IPS DF 6.9 (cell line): ENCODE data around the gene PPP6R1.
"Not testable (repeated sequence)": the region's sequence is repeated elsewhere in the genome, so short reads cannot be mapped to it uniquely, and the experiment has no call there.

ENCODE experiments used
- DNase-seq: peaks from one replicate; pipeline ENCODE4 v3.0.0-alpha.2; 2013; ENCODE audit warnings: low read depth, low spot score
- H3K27ac ChIP-seq: one replicate; pipeline ENCODE4 v1.5.1; 2013; ENCODE audit warnings: low read length, control low read depth
- H3K27me3 ChIP-seq: 2 replicates; pipeline ENCODE4 v1.6.1; 2013; ENCODE audit warnings: mild to moderate bottlenecking, low read length; ENCODE audit not compliant: control insufficient read depth, insufficient read depth
- H3K36me3 ChIP-seq: 2 replicates; pipeline ENCODE4 v1.6.1; 2013; ENCODE audit warnings: low read length; ENCODE audit not compliant: control insufficient read depth, insufficient read depth
- H3K4me1 ChIP-seq: 2 replicates; pipeline ENCODE4 v1.6.1; 2013; ENCODE audit warnings: low read length; ENCODE audit not compliant: control insufficient read depth, insufficient read depth
- H3K4me3 ChIP-seq: 2 replicates; pipeline ENCODE4 v1.5.1; 2013; ENCODE audit warnings: mild to moderate bottlenecking, low read length
- H3K9me3 ChIP-seq: 2 replicates; pipeline ENCODE4 v1.6.1; 2013; ENCODE audit warnings: low read length, inconsistent platforms; ENCODE audit not compliant: control insufficient read depth, insufficient read depth
- WGBS: extraction: QIAGEN DNeasy Blood & Tissue Kit; methylation state at CpG from one replicate; pipeline ENCODE4 v1.1.7; 2013; ENCODE audit warnings: mixed read lengths, missing lambda C conversion rate; ENCODE audit not compliant: insufficient read length, insufficient coverage; 5-methylcytosine and 5-hydroxymethylcytosine counted together

PPP6R1 gene

DNA sequence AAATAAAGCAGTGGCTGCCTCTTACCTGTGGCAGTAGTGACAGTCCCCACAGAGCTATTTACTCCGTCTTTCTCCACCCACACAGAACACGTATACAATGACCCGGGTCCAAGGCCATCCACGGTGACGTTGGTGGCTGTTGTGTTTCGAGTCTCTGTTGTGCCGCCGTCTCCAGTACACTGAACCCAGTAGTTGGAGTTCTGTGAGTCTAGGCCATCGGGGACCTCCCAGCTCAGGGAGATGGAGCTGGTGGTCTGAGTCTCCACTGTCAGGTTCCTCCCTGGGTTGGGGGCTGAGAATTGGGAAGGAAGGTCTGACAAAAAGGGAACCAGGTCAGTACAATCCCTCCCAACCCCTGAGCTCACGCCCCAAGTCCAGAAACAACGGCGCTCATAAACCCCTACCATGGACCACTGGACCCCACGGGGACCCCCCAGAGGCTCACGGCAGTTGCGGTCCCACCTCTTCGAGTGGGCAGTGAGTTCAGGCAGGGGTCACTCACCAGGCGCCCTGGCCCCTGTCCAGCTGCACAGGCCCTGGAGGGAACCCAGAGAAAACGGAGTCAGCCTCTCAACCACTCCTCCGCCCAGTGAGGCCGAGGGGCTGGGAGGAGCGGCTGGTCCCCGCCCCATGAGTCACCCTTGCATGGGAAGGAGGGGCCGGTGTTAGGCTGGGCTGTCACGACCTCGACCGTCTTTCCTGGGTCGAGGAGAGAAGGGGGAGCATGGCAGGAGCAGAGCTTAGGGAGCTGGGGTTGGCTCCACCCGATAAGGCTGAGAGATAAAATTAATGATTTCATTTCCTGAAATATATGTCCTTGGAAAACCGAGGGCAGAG, 51.9 kb downstream of the PPP6R1 start:
- DNase-seq = no peak
- Histone ChIP-seq H3K27ac (no peak overlapping the region), H3K4me1 (no peaks in the 10 kb centered on the region), H3K27me3 (no peaks in the 10 kb centered on the region), H3K4me3 (no peak overlapping the region), H3K36me3 (no peaks in the 10 kb centered on the region), H3K9me3 (no peaks in the 10 kb centered on the region)
- WGBS = no CpG with 5 or more reads among the region's 29 CpGs

DNA sequence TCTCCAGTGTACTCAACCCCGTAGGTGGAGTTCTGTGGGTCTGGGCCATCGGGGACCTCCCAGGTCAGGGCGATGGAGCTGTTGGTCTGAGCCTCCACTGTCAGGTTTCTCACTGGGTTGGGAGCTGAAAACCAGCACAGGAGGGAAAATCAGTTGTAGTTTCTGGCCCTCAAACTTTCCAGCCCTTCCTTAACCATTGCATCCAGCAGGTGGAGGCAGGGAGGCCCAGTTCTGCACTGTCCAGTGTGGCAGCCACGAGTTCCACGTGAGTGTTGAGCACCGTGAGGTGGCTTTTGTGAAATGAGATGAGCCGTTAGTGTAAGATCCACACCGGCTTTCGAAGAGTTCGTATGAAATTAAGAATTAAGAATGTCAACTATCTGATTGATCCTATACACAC, 56.6 kb downstream of the PPP6R1 start:
- WGBS = no CpG with 5 or more reads among the region's 10 CpGs
- not testable (repeated sequence) for H3K36me3 ChIP-seq, H3K9me3 ChIP-seq, H3K27ac ChIP-seq, H3K4me1 ChIP-seq, H3K27me3 ChIP-seq, DNase-seq, H3K4me3 ChIP-seq

DNA sequence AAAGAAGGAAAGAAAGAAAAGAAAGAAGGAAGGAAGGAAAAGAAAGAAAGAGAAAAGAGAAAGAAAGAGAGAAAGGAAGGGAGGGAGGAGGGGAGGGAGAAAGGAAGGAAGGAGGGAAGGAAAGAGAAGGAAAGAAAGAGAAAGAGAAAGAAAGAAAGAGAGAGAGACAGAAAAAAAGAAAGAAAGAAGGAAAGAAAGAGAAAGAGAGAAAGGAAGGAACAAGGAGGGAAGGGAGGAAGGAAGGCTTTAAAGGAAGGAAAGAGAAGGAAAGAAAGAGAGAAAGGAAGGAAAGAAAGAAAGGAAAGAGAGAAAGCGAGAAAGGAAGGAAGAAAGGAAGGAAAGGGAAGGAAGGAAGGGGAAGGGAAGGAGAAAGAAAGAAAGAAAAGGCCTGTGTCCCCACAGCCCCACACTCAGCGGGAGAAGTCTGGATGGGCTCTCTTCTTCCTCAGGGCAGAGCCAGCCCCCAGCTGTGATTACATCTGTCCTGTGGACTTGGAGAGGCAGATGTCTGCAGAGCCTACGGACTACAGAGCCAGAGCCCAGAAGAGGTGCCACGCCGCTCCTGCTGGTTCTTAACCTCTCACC, 59.1 kb downstream of the PPP6R1 start:
- no peaks in the 10 kb centered on the region for H3K36me3 ChIP-seq

DNA sequence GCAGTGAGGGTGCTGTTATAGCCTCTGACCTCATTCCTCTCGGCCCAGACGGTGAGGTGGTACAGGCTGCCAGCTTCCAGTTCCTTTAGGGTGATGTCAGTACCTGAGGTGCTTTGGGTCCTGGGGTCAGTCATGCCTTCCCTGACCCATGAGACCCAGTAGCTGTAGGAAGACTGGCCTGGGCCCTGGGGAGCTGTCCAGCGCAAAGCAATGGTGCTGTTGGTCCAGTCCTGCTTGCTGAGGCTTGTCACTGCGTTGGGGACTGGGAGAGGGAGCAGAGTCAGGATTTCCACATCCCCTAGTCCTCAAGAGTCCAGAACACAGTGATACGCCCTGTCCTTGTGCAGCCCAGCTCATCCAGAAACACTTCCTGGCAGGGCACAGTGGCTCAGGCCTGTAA, 60.2 kb downstream of the PPP6R1 start:
- WGBS = no CpG with 5 or more reads among the region's 5 CpGs
- Histone ChIP-seq H3K4me3 (no peak overlapping the region), H3K9me3 (no peaks in the 10 kb centered on the region), H3K4me1 (no peaks in the 10 kb centered on the region), H3K27me3 (no peaks in the 10 kb centered on the region), H3K36me3 (no peaks in the 10 kb centered on the region), H3K27ac (no peak overlapping the region)
- no peak for DNase-seq

More for the DNA sequence above, 59.1 kb downstream of the PPP6R1 start:
- Histone ChIP-seq H3K4me3 (no peak overlapping the region), H3K27ac (no peak overlapping the region), H3K4me1 (no peaks in the 10 kb centered on the region), H3K9me3 (no peaks in the 10 kb centered on the region), H3K27me3 (no peaks in the 10 kb centered on the region)
- no peak for DNase-seq
- 100% methylated on average over 1 of the region's 5 CpGs for WGBS

GRCh38 chr19:55197528-55197927, 61.3 kb downstream of the PPP6R1 start:
- H3K27ac ChIP-seq = no peak overlapping the region
- no CpG with 5 or more reads among the region's 4 CpGs for WGBS
- H3K4me1 ChIP-seq = no peaks in the 10 kb centered on the region
- no peaks in the 10 kb centered on the region for H3K36me3 ChIP-seq
- H3K27me3 ChIP-seq = no peaks in the 10 kb centered on the region
- H3K9me3 ChIP-seq = no peaks in the 10 kb centered on the region
- no peak overlapping the region for H3K4me3 ChIP-seq
- DNase-seq = no peak

GRCh38 chr19:55196803-55197202, 62.0 kb downstream of the PPP6R1 start:
- H3K9me3 ChIP-seq = no peaks in the 10 kb centered on the region
- H3K4me1 ChIP-seq = no peaks in the 10 kb centered on the region
- 100% methylated on average over 1 of the region's 10 CpGs for WGBS
- no peaks in the 10 kb centered on the region for H3K36me3 ChIP-seq
- H3K27ac ChIP-seq = no peak overlapping the region
- H3K4me3 ChIP-seq = no peak overlapping the region
- DNase-seq = no peak
- H3K27me3 ChIP-seq = no peaks in the 10 kb centered on the region

DNA sequence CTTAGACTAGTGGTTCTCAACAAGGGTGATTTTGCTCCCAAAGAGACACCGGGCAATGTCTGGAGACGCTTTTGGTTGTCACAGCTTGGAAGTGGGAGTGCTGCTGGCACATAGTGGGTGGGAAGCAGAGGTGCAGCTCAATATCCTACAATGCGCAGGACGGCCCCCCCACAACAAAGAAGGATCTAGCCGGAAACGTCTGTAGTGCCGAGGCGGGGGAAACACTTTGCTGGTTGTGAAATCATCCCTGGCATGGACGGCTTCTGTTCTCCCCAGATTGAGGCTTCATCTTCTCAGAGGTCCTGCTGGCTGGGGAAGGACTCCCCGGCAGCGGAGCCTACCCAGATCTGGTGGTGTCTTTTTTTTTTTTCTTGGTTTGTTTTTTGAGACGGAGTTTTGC, 65.3 kb downstream of the PPP6R1 start:
- Histone ChIP-seq H3K4me1 (no peaks in the 10 kb centered on the region), H3K27me3 (no peaks in the 10 kb centered on the region), H3K4me3 (no peak overlapping the region), H3K9me3 (no peaks in the 10 kb centered on the region), H3K27ac (no peak overlapping the region), H3K36me3 (no peaks in the 10 kb centered on the region)
- WGBS = no CpG with 5 or more reads among the region's 12 CpGs
- no peak for DNase-seq

DNA sequence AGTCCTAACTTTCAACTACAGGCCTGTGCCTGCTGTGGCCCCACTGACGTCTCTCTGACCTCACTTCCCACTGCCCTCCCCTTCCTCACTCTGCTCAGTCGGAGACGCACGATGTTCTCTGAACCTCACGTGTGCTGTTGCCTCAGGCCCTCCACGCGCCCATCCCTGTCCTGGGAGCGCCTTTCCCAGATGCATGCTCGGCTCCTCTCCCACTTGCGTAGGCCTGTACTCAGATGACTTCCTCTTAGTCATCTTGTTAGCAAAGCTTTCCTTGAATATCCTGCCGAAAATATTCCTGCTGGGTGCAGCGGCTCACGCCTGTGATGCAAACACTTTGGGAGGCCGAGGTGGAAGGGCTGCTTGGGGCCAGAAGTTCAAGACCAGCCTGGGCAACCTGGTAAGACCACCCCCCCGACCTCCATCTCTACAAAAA, 69.4 kb downstream of the PPP6R1 start:
- no peak for DNase-seq
- Histone ChIP-seq H3K36me3 (no peaks in the 10 kb centered on the region), H3K27ac (no peak overlapping the region), H3K4me3 (no peak overlapping the region), H3K27me3 (no peaks in the 10 kb centered on the region), H3K4me1 (no peaks in the 10 kb centered on the region), H3K9me3 (no peaks in the 10 kb centered on the region)
- WGBS = no CpG with 5 or more reads among the region's 15 CpGs

DNA sequence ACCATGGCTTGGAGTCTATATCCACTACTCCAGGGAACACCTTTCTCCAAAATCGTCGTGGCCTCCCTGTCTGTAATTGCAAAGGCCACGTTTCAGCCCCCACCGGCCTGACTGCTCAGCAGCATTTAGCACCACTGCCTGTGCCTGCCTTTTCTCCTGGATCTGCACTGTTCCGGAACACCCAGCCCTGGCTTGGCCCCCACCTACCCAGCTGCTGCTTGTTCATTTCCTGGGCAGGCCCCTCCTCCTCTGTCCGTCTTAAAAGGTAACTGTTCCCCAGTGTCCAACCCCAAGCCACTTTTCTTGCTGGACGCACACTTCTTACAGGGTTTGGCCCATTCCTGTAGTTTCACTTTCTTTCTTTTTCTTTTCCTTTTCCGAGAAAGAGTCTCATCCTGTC, 70.2 kb downstream of the PPP6R1 start:
- Histone ChIP-seq H3K4me3 (no peak overlapping the region), H3K36me3 (no peaks in the 10 kb centered on the region), H3K4me1 (no peaks in the 10 kb centered on the region), H3K9me3 (no peaks in the 10 kb centered on the region), H3K27me3 (no peaks in the 10 kb centered on the region), H3K27ac (no peak overlapping the region)
- no peak for DNase-seq
- no CpG with 5 or more reads among the region's 8 CpGs for WGBS

DNA sequence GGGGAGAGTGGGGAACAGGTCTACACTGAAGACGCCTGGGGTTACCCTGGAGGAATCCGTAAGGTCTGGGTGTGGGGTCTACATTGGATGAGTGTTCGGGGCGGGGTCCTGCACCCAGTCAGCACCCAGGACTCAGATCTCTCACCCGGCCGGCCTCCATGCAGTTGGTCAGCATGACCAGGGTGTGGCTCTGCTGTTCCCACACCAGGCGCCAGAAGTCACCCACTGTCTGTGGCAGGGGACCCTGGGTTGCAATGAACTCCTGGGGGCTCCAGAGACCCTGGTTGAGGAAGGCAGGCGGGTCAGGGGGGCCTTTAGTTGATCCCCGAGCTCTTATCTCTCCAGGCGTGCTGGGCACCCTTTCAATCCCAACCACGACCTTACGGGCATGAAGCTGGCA, 72.7 kb downstream of the PPP6R1 start:
- DNase-seq = no peak
- H3K27ac ChIP-seq = no peak overlapping the region
- H3K9me3 ChIP-seq = no peaks in the 10 kb centered on the region
- no peak overlapping the region for H3K4me3 ChIP-seq
- no peaks in the 10 kb centered on the region; the same call in 1 of the 2 replicates for H3K27me3 ChIP-seq
- no peaks in the 10 kb centered on the region for H3K4me1 ChIP-seq
- WGBS = no CpG with 5 or more reads among the region's 12 CpGs
- no peaks in the 10 kb centered on the region for H3K36me3 ChIP-seq

GRCh38 chr19:55181740-55182139, 77.1 kb downstream of the PPP6R1 start:
- Histone ChIP-seq H3K4me3 (no peak overlapping the region), H3K9me3 (no peaks in the 10 kb centered on the region), H3K4me1 (no peaks in the 10 kb centered on the region), H3K27me3 (peaks cover 4% of the 10 kb centered on the region; the same call in 1 of the 2 replicates), H3K27ac (no peak overlapping the region), H3K36me3 (no peaks in the 10 kb centered on the region)
- DNase-seq = no peak
- no CpG with 5 or more reads among the region's 20 CpGs for WGBS
